Activated CD4-positive, alpha-beta T cell treated with anti-CD3 and anti-CD28 coated beads for 1 hour (primary cell): Measurements from ENCODE around the gene MYLK4.

ENCODE experiments used
- DNase-seq: peaks from one replicate; pipeline ENCODE4 v3.0.0-alpha.2; 2020

The MYLK4 gene

GRCh38 chr6:2750832-2751231 is at the start of gene MYLK4:
Gene MYLK4, minus strand, starts transcription at chr6:2750922. Its CDS starts 1,628 bp downstream, at chr6:2749294.
- no peak for DNase-seq

GRCh38 chr6:2799936-2800527 is 49.3 kb upstream of the MYLK4 start:
- no peak for DNase-seq

- DNase-seq = no peak
These were observed 47.9 kb upstream of the MYLK4 start for GRCh38 chr6:2798586-2799134.

GRCh38 chr6:2797564-2798031 is 46.9 kb upstream of the MYLK4 start:
- no peak for DNase-seq

- no peak for DNase-seq
These were observed 46.1 kb upstream of the MYLK4 start for GRCh38 chr6:2796861-2797260.

- no peak for DNase-seq
These were observed 45.2 kb upstream of the MYLK4 start for GRCh38 chr6:2795956-2796355.

- no peak for DNase-seq
These were observed 44.4 kb upstream of the MYLK4 start for GRCh38 chr6:2795162-2795561.

- no peak for DNase-seq
These were observed 43.5 kb upstream of the MYLK4 start for GRCh38 chr6:2794171-2794730.

- no peak for DNase-seq
These were observed 42.9 kb upstream of the MYLK4 start for GRCh38 chr6:2793534-2794151.

GRCh38 chr6:2792330-2793110 is 41.8 kb upstream of the MYLK4 start:
- DNase-seq = no peak

- no peak for DNase-seq
These were observed 40.8 kb upstream of the MYLK4 start for GRCh38 chr6:2791450-2791974.

- peak; percentile 28 for DNase-seq
These were observed 40.1 kb upstream of the MYLK4 start for GRCh38 chr6:2790588-2791449.

GRCh38 chr6:2786269-2786668 is 35.5 kb upstream of the MYLK4 start:
- DNase-seq = no peak

- no peak for DNase-seq
These were observed 34.2 kb upstream of the MYLK4 start for GRCh38 chr6:2784930-2785329.

- no peak for DNase-seq
These were observed 33.3 kb upstream of the MYLK4 start for GRCh38 chr6:2784061-2784460.

- no peak for DNase-seq
These were observed 32.7 kb upstream of the MYLK4 start for GRCh38 chr6:2783188-2783963.

GRCh38 chr6:2782825-2783187 is 32.1 kb upstream of the MYLK4 start:
- DNase-seq = no peak

GRCh38 chr6:2782356-2782708 is 31.6 kb upstream of the MYLK4 start:
- no peak for DNase-seq

GRCh38 chr6:2781685-2782355 is 31.1 kb upstream of the MYLK4 start:
- DNase-seq = no peak

- no peak for DNase-seq
These were observed 29.5 kb upstream of the MYLK4 start for GRCh38 chr6:2780102-2780737.
